Measurements from ENCODE around the gene FARSB. TPM values are rescaled to one million over a fixed set of nuclear protein-coding genes. Genes with fewer than 3 reads are reported as not detected.
A peak's percentile ranks its signal among the peaks of the same experiment; 100 is the strongest.

The FARSB gene
- total RNA-seq, 5 donors from 2014 or later (not counting 1 experiment from before 2014, with no cell fraction given), result 11.5 to 15.8 (median 15.6) TPM

- H3K27ac ChIP-seq (ENCODE audit: low read length), result no peak overlapping the region
- POLR2A ChIA-PET, result no interaction called here
Measured at GRCh38 chr2:222653280-222653679, 2.6 kb downstream of the FARSB start.

GRCh38 chr2:222652491-222653255 is 3.2 kb downstream of the FARSB start:
- Histone ChIP-seq H3K27ac (ENCODE audit: low read length) (no peak overlapping the region), H3K27me3 (replicated peaks in 1 of 2; ENCODE audit: control insufficient read depth in 2 of 2, extremely low read depth in 1 of 2, insufficient read depth in 2 of 2, low read length in 1 of 2) (no peaks in the 10 kb centered on the region), H3K4me1 (ENCODE audit: control insufficient read depth in 1 of 2, extremely low read depth in 1 of 2, insufficient read depth in 2 of 2, low read length in 2 of 2) (peaks cover 19 to 21% of the 10 kb centered on the region in 2 experiments), H3K36me3 (ENCODE audit: control insufficient read depth in 2 of 2, extremely low read depth in 1 of 2, insufficient read depth in 1 of 2, low read length in 1 of 2) (peaks cover 0 to 6% of the 10 kb centered on the region in 2 donors), H3K4me3 (ENCODE audit: control insufficient read depth in 1 of 2, extremely low read depth in 1 of 2, low read length in 1 of 2) (no peak overlapping the region), H3K9me3 (no peaks in the 10 kb centered on the region)
- ChIA-PET CTCF (interaction anchor here in 1 of 2 donors (0.7 kb wide), 1 partner anchor 50 kb away, joined by 3 read pairs; no protein-coding TSS in a partner anchor), POLR2A (no interaction called here)
- Mint-ChIP-seq H3K36me3 (peaks cover 15% of the 10 kb centered on the region), H3K9me3 (no peaks in the 10 kb centered on the region), H3K4me1 (peaks cover 57 to 68% (median 65%) of the 10 kb centered on the region in 3 donors), H3K27me3 (no peaks in the 10 kb centered on the region), H3K27ac (no peak overlapping the region), H3K4me3 (peak overlapping the region; percentile 13 to 44 (median 41))
- ATAC-seq (replicated peaks in 1 of 4), result no peak
- no peak for DNase-seq
- 0% methylated on average over 1 of the region's 8 CpGs for WGBS (ENCODE audit: insufficient coverage)

More at GRCh38 chr2:222653280-222653679, 2.6 kb downstream of the FARSB start:
- Mint-ChIP-seq H3K27me3 (no peaks in the 10 kb centered on the region), H3K9me3 (no peaks in the 10 kb centered on the region), H3K4me1 (peaks cover 57 to 68% (median 64%) of the 10 kb centered on the region in 3 donors), H3K27ac (no peak overlapping the region), H3K36me3 (peaks cover 13% of the 10 kb centered on the region), H3K4me3 (peak overlapping the region; percentile 13 to 44 (median 41))
- H3K4me3 ChIP-seq (ENCODE audit: control insufficient read depth in 1 of 2, extremely low read depth in 1 of 2, low read length in 1 of 2), result no peak overlapping the region
- CTCF ChIA-PET, result interaction anchor here (0.6 to 0.9 kb wide), 3 partner anchors 8 to 249 kb away, joined by 3 read pairs; no protein-coding TSS in a partner anchor
- ATAC-seq (replicated peaks in 1 of 4) (no peak), DNase-seq (no peak)
- H3K27me3 ChIP-seq (replicated peaks in 1 of 2; ENCODE audit: control insufficient read depth in 2 of 2, extremely low read depth in 1 of 2, insufficient read depth in 2 of 2, low read length in 1 of 2), result no peaks in the 10 kb centered on the region
- H3K4me1 ChIP-seq (ENCODE audit: control insufficient read depth in 1 of 2, extremely low read depth in 1 of 2, insufficient read depth in 2 of 2, low read length in 2 of 2), result peaks cover 19 to 21% of the 10 kb centered on the region in 2 experiments
- no peaks in the 10 kb centered on the region for H3K9me3 ChIP-seq
- peaks cover 0 to under 1% of the 10 kb centered on the region in 2 donors for H3K36me3 ChIP-seq (ENCODE audit: control insufficient read depth in 2 of 2, extremely low read depth in 1 of 2, insufficient read depth in 1 of 2, low read length in 1 of 2)

- Histone ChIP-seq H3K4me3 (ENCODE audit: control insufficient read depth in 1 of 2, extremely low read depth in 1 of 2, low read length in 1 of 2) (no peak overlapping the region), H3K27me3 (replicated peaks in 1 of 2; ENCODE audit: control insufficient read depth in 2 of 2, extremely low read depth in 1 of 2, insufficient read depth in 2 of 2, low read length in 1 of 2) (no peaks in the 10 kb centered on the region), H3K9me3 (no peaks in the 10 kb centered on the region), H3K36me3 (ENCODE audit: control insufficient read depth in 2 of 2, extremely low read depth in 1 of 2, insufficient read depth in 1 of 2, low read length in 1 of 2) (peaks cover 0 to 14% of the 10 kb centered on the region in 2 donors), H3K4me1 (ENCODE audit: control insufficient read depth in 1 of 2, extremely low read depth in 1 of 2, insufficient read depth in 2 of 2, low read length in 2 of 2) (peaks cover 19% of the 10 kb centered on the region in 2 experiments), H3K27ac (ENCODE audit: low read length) (no peak overlapping the region)
- DNase-seq (no peak), ATAC-seq (replicated peaks in 1 of 4) (no peak)
- Mint-ChIP-seq H3K27me3 (no peaks in the 10 kb centered on the region), H3K4me3 (no peak overlapping the region), H3K9me3 (no peaks in the 10 kb centered on the region), H3K27ac (no peak overlapping the region), H3K36me3 (peaks cover 16% of the 10 kb centered on the region), H3K4me1 (peaks cover 55 to 66% (median 62%) of the 10 kb centered on the region in 3 donors)
- ChIA-PET CTCF (no interaction called here), POLR2A (no interaction called here)
- no CpG with 5 or more reads among the region's 4 CpGs for WGBS (ENCODE audit: insufficient coverage)
Measured at GRCh38 chr2:222651718-222652418, 4.0 kb downstream of the FARSB start.

DNA sequence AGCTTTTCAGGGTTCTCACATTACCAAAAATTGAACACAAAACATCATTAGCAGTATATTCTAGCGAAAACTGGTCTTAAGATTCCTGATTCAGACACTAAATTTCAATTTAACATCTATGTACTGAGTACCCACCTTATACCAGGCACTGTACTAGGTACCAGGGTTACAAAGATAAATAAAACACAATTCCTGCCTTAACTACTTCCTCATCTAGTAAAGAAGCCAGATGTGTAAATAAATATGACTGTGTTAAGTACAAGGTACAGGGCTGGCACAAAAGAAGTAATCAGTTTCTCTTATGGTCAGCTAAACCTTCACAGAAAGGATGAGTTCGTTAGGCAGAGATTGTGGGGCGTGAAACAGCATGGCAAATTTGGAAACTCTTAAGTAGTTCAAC is 6.1 kb downstream of the FARSB start:
- ChIA-PET CTCF (no interaction called here), POLR2A (no interaction called here)
- Histone ChIP-seq H3K9me3 (no peaks in the 10 kb centered on the region), H3K4me3 (ENCODE audit: control insufficient read depth in 1 of 2, extremely low read depth in 1 of 2, low read length in 1 of 2) (no peak overlapping the region), H3K27me3 (replicated peaks in 1 of 2; ENCODE audit: control insufficient read depth in 2 of 2, extremely low read depth in 1 of 2, insufficient read depth in 2 of 2, low read length in 1 of 2) (no peaks in the 10 kb centered on the region), H3K36me3 (ENCODE audit: control insufficient read depth in 2 of 2, extremely low read depth in 1 of 2, insufficient read depth in 1 of 2, low read length in 1 of 2) (peaks cover 0 to 28% of the 10 kb centered on the region in 2 donors), H3K4me1 (ENCODE audit: control insufficient read depth in 1 of 2, extremely low read depth in 1 of 2, insufficient read depth in 2 of 2, low read length in 2 of 2) (peaks cover 6 to 9% of the 10 kb centered on the region in 2 experiments), H3K27ac (ENCODE audit: low read length) (no peak overlapping the region)
- peaks cover 39 to 66% (median 50%) of the 10 kb centered on the region in 3 donors for H3K4me1 Mint-ChIP-seq
- peaks cover 33% of the 10 kb centered on the region for H3K36me3 Mint-ChIP-seq
- no peak overlapping the region for H3K4me3 Mint-ChIP-seq
- H3K27ac Mint-ChIP-seq, result no peak overlapping the region
- DNase-seq, result no peak
- WGBS (ENCODE audit: insufficient coverage), result 100% methylated on average over 1 of the region's 3 CpGs
- no peaks in the 10 kb centered on the region for H3K9me3 Mint-ChIP-seq
- ATAC-seq (replicated peaks in 1 of 4), result no peak
- H3K27me3 Mint-ChIP-seq, result no peaks in the 10 kb centered on the region

DNA sequence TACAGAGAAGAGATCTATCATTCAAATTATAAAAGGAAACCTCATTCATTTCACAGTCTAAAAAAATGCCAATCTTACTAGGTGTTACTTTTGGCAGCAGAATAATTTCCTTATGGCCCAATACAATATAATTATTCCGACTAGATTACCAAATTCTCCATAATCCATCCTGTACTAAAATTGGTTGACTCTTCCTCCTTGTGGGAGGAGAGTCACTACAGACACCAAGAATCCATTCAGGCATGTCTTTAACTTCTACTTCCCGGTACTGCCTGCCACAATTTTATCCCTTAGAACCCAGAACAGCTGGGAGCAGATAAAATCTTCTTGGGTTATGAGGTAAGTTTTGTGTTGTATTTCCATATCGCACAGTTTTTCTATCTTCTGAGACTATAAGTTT is 9.9 kb downstream of the FARSB start:
- Mint-ChIP-seq H3K27ac (no peak overlapping the region), H3K9me3 (no peaks in the 10 kb centered on the region), H3K4me1 (peaks cover 21 to 44% (median 31%) of the 10 kb centered on the region in 3 donors), H3K4me3 (no peak overlapping the region), H3K36me3 (peaks cover 55% of the 10 kb centered on the region), H3K27me3 (no peaks in the 10 kb centered on the region)
- no peaks in the 10 kb centered on the region for H3K9me3 ChIP-seq
- H3K27ac ChIP-seq (ENCODE audit: low read length), result no peak overlapping the region
- peaks cover 0 to 40% of the 10 kb centered on the region in 2 donors for H3K36me3 ChIP-seq (ENCODE audit: control insufficient read depth in 2 of 2, extremely low read depth in 1 of 2, insufficient read depth in 1 of 2, low read length in 1 of 2)
- ATAC-seq (replicated peaks in 1 of 4) (no peak), DNase-seq (no peak)
- H3K4me3 ChIP-seq (ENCODE audit: control insufficient read depth in 1 of 2, extremely low read depth in 1 of 2, low read length in 1 of 2), result no peak overlapping the region
- H3K4me1 ChIP-seq (ENCODE audit: control insufficient read depth in 1 of 2, extremely low read depth in 1 of 2, insufficient read depth in 2 of 2, low read length in 2 of 2), result no peaks in the 10 kb centered on the region
- 100% methylated on average over 1 of the region's 3 CpGs for WGBS (ENCODE audit: insufficient coverage)
- H3K27me3 ChIP-seq (replicated peaks in 1 of 2; ENCODE audit: control insufficient read depth in 2 of 2, extremely low read depth in 1 of 2, insufficient read depth in 2 of 2, low read length in 1 of 2), result no peaks in the 10 kb centered on the region
- CTCF ChIA-PET, result no interaction called here
- POLR2A ChIA-PET, result no interaction called here

- peaks cover 1% of the 10 kb centered on the region for H3K9me3 ChIP-seq
- POLR2A ChIA-PET, result no interaction called here
- no peak overlapping the region for H3K4me3 ChIP-seq (ENCODE audit: control insufficient read depth in 1 of 2, extremely low read depth in 1 of 2, low read length in 1 of 2)
- CTCF ChIA-PET, result no interaction called here
- no peaks in the 10 kb centered on the region for H3K27me3 ChIP-seq (replicated peaks in 1 of 2; ENCODE audit: control insufficient read depth in 2 of 2, extremely low read depth in 1 of 2, insufficient read depth in 2 of 2, low read length in 1 of 2)
- Mint-ChIP-seq H3K36me3 (peaks cover 55% of the 10 kb centered on the region), H3K27ac (no peak overlapping the region), H3K9me3 (no peaks in the 10 kb centered on the region), H3K4me1 (peaks cover 5 to 26% (median 19%) of the 10 kb centered on the region in 3 donors), H3K27me3 (no peaks in the 10 kb centered on the region), H3K4me3 (no peak overlapping the region)
- ATAC-seq (replicated peaks in 1 of 4) (no peak), DNase-seq (no peak)
- H3K27ac ChIP-seq (ENCODE audit: low read length), result no peak overlapping the region
- H3K36me3 ChIP-seq (ENCODE audit: control insufficient read depth in 2 of 2, extremely low read depth in 1 of 2, insufficient read depth in 1 of 2, low read length in 1 of 2), result peaks cover 0 to 59% of the 10 kb centered on the region in 2 donors
- H3K4me1 ChIP-seq (ENCODE audit: control insufficient read depth in 1 of 2, extremely low read depth in 1 of 2, insufficient read depth in 2 of 2, low read length in 2 of 2), result no peaks in the 10 kb centered on the region
- WGBS (ENCODE audit: insufficient coverage), result no CpG with 5 or more reads among the region's 1 CpG
Measured at GRCh38 chr2:222643134-222643533, 12.8 kb downstream of the FARSB start.
